Endothelial cell of umbilical vein (primary cell): ENCODE measurements around the gene GRIA3. TPM values are rescaled to one million over a fixed set of nuclear protein-coding genes. Genes with fewer than 3 reads are reported as not detected.

Source experiments
- BruUV-seq: library from RNA; stranded (reverse); fragments of 400-500 nt; replicated peaks from 2 replicates; lab custom pipeline; 2021; lab: Mats Ljungman, UMichigan
- CTCF ChIA-PET: fragments of 300-600, 350-600 bp; sonication (Branson Sonifier 250); formaldehyde crosslinking; loops from one replicate; lab custom pipeline; 2021; ENCODE audit warnings: antibody characterized with exemption, inconsistent platforms; lab: Charles Lee
- POLR2A ChIA-PET: fragments of 300-600, 350-600 bp; sonication (Branson Sonifier 250); formaldehyde crosslinking; loops from one replicate; lab custom pipeline; 2021; ENCODE audit warnings: antibody characterized with exemption, inconsistent platforms; lab: Charles Lee
- DNase-seq: peaks from one replicate; pipeline ENCODE4 v3.0.0-alpha.2; 2011; ENCODE audit warnings: low read depth, low spot score
- FAIRE-seq: peaks from 2 replicates; lab custom pipeline; 2011; peaks lifted over from hg19 to GRCh38; lab: Jason Lieb, UNC
- H2AFZ ChIP-seq: 2 replicates; pipeline ENCODE4 v1.6.0; 2012; ENCODE audit warnings: low read depth, low read length, control low read depth, inconsistent platforms
- H3K27ac ChIP-seq: 2 replicates; pipeline ENCODE4 v1.5.1; 2011; ENCODE audit warnings: low read depth, mild to moderate bottlenecking, control low read depth, low read length, moderate library complexity; ENCODE audit not compliant: insufficient read depth
- H3K27me3 ChIP-seq, 2 experiments: 2 replicates each; pipeline versions ENCODE4 v1.6.0 to v1.6.1; 2011; ENCODE audit warnings: low read length in 2 of 2, mixed read lengths in 1 of 2; ENCODE audit not compliant: control insufficient read depth in 2 of 2, insufficient read depth in 2 of 2
- H3K36me3 ChIP-seq, 2 experiments: 2 replicates in 1 of 2; 3 replicates in 1 of 2; pipeline ENCODE4 v1.5.1; 2011; ENCODE audit warnings: low read length in 2 of 2, mild to moderate bottlenecking in 1 of 2, moderate library complexity in 1 of 2; ENCODE audit not compliant: control insufficient read depth in 2 of 2, insufficient read depth in 2 of 2; ENCODE audit errors: extremely low read depth in 1 of 2
- H3K4me1 ChIP-seq: 3 replicates; pipeline ENCODE4 v1.5.1; 2011; ENCODE audit warnings: mild to moderate bottlenecking, low read length; ENCODE audit not compliant: control insufficient read depth, insufficient read depth; ENCODE audit errors: extremely low read depth
- H3K4me2 ChIP-seq: 2 replicates; pipeline ENCODE4 v1.6.1; 2011; ENCODE audit warnings: low read length, control low read depth, mixed read lengths; ENCODE audit not compliant: insufficient read depth
- H3K4me3 ChIP-seq, 3 experiments: fragments of 200-600 bp in 1 of 3; sonication (generic), shearing (Covaris generic) in 1 of 3; replicated peaks in 1 of 3; 2 replicates each; pipeline ENCODE4 v1.5.1; 2011 to 2016; ENCODE audit warnings: control low read depth in 3 of 3, low read length in 3 of 3, mild to moderate bottlenecking in 2 of 3, inconsistent platforms in 1 of 3, low read depth in 1 of 3, moderate library complexity in 1 of 3; ENCODE audit not compliant: insufficient read depth in 1 of 3
- H3K79me2 ChIP-seq: 2 replicates; pipeline ENCODE4 v1.6.0; 2012; ENCODE audit warnings: low read length, inconsistent platforms; ENCODE audit not compliant: control insufficient read depth, insufficient read depth
- H3K9ac ChIP-seq: replicated peaks from 2 replicates; pipeline ENCODE3; 2011; ENCODE audit warnings: low read length, control low read depth; ENCODE audit not compliant: insufficient read depth; ENCODE audit errors: extremely low read depth
- H3K9me1 ChIP-seq: replicated peaks from 3 replicates; pipeline ENCODE4 v1.6.0; 2011; ENCODE audit warnings: mild to moderate bottlenecking, low read length; ENCODE audit not compliant: control insufficient read depth, insufficient read depth; ENCODE audit errors: extremely low read depth
- H3K9me3 ChIP-seq: replicated peaks from 2 replicates; pipeline ENCODE4 v1.5.1; 2012; ENCODE audit warnings: low read length, inconsistent platforms; ENCODE audit not compliant: control insufficient read depth, insufficient read depth
- H4K20me1 ChIP-seq: replicated peaks from 2 replicates; pipeline ENCODE3; 2011; ENCODE audit warnings: mild to moderate bottlenecking, low read length; ENCODE audit not compliant: control insufficient read depth, insufficient read depth; ENCODE audit errors: extremely low read depth
- EZH2 ChIP-seq: IDR thresholded peaks from 2 replicates; pipeline ENCODE4 v1.6.1; 2012; ENCODE audit warnings: borderline replicate concordance, low read depth, mild to moderate bottlenecking, moderate library complexity, low read length, inconsistent platforms; ENCODE audit not compliant: severe bottlenecking
- FOS ChIP-seq: IDR thresholded peaks from 2 replicates; pipeline ENCODE4 v1.6.1; 2011; ENCODE audit warnings: mild to moderate bottlenecking, low read length, moderate library complexity, borderline replicate concordance; ENCODE audit not compliant: insufficient read depth
- GATA2 ChIP-seq: IDR thresholded peaks from 2 replicates; pipeline ENCODE4 v1.7.0; 2011; ENCODE audit warnings: low read depth, mild to moderate bottlenecking, moderate library complexity, mixed read lengths, low read length; ENCODE audit not compliant: insufficient read length, insufficient read depth
- JUN ChIP-seq: IDR thresholded peaks from 2 replicates; pipeline ENCODE4 v1.6.1; 2011; ENCODE audit warnings: borderline replicate concordance, low read depth; ENCODE audit not compliant: insufficient read length, insufficient read depth
- MYC ChIP-seq: IDR thresholded peaks from one replicate; pipeline ENCODE4 v1.6.1; 2011; ENCODE audit warnings: mild to moderate bottlenecking, low read depth, low read length
- POLR2A ChIP-seq: IDR thresholded peaks from 2 replicates; pipeline ENCODE4 v1.6.1; 2012; ENCODE audit warnings: low read depth, mild to moderate bottlenecking, control low read depth, low read length
- POLR2AphosphoS5 ChIP-seq: IDR thresholded peaks from 2 replicates; pipeline ENCODE4 v1.6.1; 2012; ENCODE audit warnings: low read depth, mild to moderate bottlenecking, control low read depth, low read length, moderate library complexity; ENCODE audit not compliant: insufficient read depth
- dilution Hi-C: fragments of 300-500 bp; cut with MboI; formaldehyde crosslinking; loops from one replicate; pipeline ENCODE4 v1.15.0; 2019; ENCODE audit warnings: low sequenced_read_pairs; ENCODE audit not compliant: extremely low pct_ligation_motif_present
- intact Hi-C: fragments of 100-400 bp; cut with micrococcal nuclease; formaldehyde crosslinking; loops from one replicate; pipeline ENCODE4 v1.10.0; 2022
- polyA plus RNA-seq, 4 experiments: library from polyadenylated mRNA; depleted of rRNA in 3 of 4; stranded (reverse) in 3 of 4; unstranded in 1 of 4; fragments of >200 nt; gene quantifications; 2 replicates each; pipeline versions ENCODE4 v1.2.1 to v1.2.3, GENCODE V29; 2011 to 2012; ENCODE audit warnings: missing spikeins in 1 of 4
- total RNA-seq: library from RNA; stranded (reverse); gene quantifications from 2 replicates; pipeline ENCODE4 v1.2.3, GENCODE V29; 2021
- TF ChIP-seq, protein P1 (sequence below): IDR thresholded peaks from 2 replicates; pipeline ENCODE4 v1.6.1; 2011; ENCODE audit not compliant: insufficient read depth, insufficient read length
- TF ChIP-seq, protein P2 (sequence below), 2 donors: IDR thresholded peaks; 1 replicate in 1 of 2; 2 replicates in 1 of 2; pipeline ENCODE4 v1.5.1; 2011; ENCODE audit warnings: low read length in 2 of 2, mild to moderate bottlenecking in 2 of 2, moderate library complexity in 2 of 2, control low read depth in 1 of 2, inconsistent platforms in 1 of 2, low read depth in 1 of 2; ENCODE audit not compliant: insufficient read depth in 1 of 2; ENCODE audit errors: extremely low read depth in 1 of 2

Gene GRIA3
- total and polyA plus RNA-seq, 2 donors (not counting 3 experiments of a cell fraction or from before 2014, with no cell fraction given), result not detected

DNA sequence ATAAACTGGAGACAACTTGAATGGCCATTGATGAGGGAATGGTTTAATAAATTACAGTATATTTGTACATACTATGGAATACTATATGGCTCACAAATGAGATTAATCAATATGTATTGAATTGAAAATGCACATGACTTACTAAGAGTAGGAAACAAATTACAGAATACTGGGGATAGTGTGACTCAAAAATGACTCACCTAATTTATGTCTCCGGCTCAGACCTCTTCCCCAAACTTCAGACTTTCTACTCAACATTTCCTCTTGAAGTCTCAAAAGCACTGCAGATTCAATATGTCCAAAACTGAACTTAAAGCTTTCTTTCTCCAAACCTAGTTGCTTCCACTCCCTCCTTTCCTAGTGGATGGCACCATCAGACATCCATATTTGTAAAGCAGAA, 28.8 kb upstream of the GRIA3 start:
- intact Hi-C loops, result no loop called here
- no peak for FAIRE-seq

DNA sequence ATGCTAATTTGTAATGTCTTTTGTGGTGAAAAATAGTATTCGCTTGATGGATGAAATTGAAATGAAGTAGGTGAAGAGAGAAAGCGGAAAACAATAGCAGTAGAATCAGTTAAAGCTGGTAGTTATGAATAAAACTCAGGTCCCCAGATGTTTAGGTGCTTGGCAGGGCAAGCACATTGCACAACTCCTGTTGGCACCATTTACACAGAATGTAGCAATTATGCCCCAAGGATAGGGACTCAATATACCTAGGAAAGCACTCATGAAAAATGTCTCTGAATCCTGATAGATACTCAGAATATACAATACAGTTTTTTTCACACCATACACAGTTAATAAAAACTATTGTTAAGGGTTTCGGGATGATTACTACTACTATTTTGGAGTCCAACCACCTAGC, 26.5 kb upstream of the GRIA3 start:
- Histone ChIP-seq H3K4me2 (no peak overlapping the region), H3K9ac (no peak overlapping the region), H3K79me2 (no peaks in the 10 kb centered on the region), H3K4me3 (no peak overlapping the region), H3K9me1 (no peaks in the 10 kb centered on the region), H3K9me3 (no peaks in the 10 kb centered on the region), H3K4me1 (no peaks in the 10 kb centered on the region), H4K20me1 (no peaks in the 10 kb centered on the region), H3K36me3 (no peaks in the 10 kb centered on the region), H2AFZ (no peak overlapping the region), H3K27ac (no peak overlapping the region), H3K27me3 (no peaks in the 10 kb centered on the region)
- intact Hi-C loops, result no loop called here
- FAIRE-seq (no peak), DNase-seq (no peak)
- ChIA-PET POLR2A (no interaction called here), CTCF (no interaction called here)
- no TSS peak for BruUV-seq
- dilution Hi-C loops, result no loop called here
- no peak for TF ChIP-seq EZH2
- TF ChIP-seq, protein P1, sequence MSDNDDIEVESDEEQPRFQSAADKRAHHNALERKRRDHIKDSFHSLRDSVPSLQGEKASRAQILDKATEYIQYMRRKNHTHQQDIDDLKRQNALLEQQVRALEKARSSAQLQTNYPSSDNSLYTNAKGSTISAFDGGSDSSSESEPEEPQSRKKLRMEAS, result no peak
- no peak for TF ChIP-seq JUN
- TF ChIP-seq POLR2A, result no peak
- TF ChIP-seq, protein P2, sequence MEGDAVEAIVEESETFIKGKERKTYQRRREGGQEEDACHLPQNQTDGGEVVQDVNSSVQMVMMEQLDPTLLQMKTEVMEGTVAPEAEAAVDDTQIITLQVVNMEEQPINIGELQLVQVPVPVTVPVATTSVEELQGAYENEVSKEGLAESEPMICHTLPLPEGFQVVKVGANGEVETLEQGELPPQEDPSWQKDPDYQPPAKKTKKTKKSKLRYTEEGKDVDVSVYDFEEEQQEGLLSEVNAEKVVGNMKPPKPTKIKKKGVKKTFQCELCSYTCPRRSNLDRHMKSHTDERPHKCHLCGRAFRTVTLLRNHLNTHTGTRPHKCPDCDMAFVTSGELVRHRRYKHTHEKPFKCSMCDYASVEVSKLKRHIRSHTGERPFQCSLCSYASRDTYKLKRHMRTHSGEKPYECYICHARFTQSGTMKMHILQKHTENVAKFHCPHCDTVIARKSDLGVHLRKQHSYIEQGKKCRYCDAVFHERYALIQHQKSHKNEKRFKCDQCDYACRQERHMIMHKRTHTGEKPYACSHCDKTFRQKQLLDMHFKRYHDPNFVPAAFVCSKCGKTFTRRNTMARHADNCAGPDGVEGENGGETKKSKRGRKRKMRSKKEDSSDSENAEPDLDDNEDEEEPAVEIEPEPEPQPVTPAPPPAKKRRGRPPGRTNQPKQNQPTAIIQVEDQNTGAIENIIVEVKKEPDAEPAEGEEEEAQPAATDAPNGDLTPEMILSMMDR (IDR thresholded peaks at IDR 0.05; ENCODE audit: extremely low read depth in 1 of 2, insufficient read depth in 1 of 2, low read depth in 1 of 2, low read length in 2 of 2), result no peak
- TF ChIP-seq POLR2AphosphoS5, result no peak
- no peak for TF ChIP-seq FOS
- no peak for TF ChIP-seq MYC
- TF ChIP-seq GATA2, result no peak

More for the DNA sequence above, 28.8 kb upstream of the GRIA3 start:
- CTCF ChIA-PET, result no interaction called here
- Histone ChIP-seq H3K27me3 (no peaks in the 10 kb centered on the region), H2AFZ (no peak overlapping the region), H3K36me3 (no peaks in the 10 kb centered on the region), H3K4me1 (no peaks in the 10 kb centered on the region), H3K9ac (no peak overlapping the region), H3K9me3 (no peaks in the 10 kb centered on the region), H3K79me2 (no peaks in the 10 kb centered on the region), H3K4me3 (no peak overlapping the region), H4K20me1 (no peaks in the 10 kb centered on the region), H3K27ac (no peak overlapping the region), H3K4me2 (no peak overlapping the region), H3K9me1 (no peaks in the 10 kb centered on the region)
- dilution Hi-C loops, result no loop called here
- POLR2A ChIA-PET, result no interaction called here
- TF ChIP-seq, protein P1, result no peak
- TF ChIP-seq FOS, result no peak
- TF ChIP-seq JUN, result no peak
- no peak for TF ChIP-seq MYC
- TF ChIP-seq POLR2AphosphoS5, result no peak
- TF ChIP-seq GATA2, result no peak
- TF ChIP-seq POLR2A, result no peak
- DNase-seq, result no peak
- BruUV-seq, result no TSS peak
